GM11168 (cell line): ENCODE data around the gene PLEKHA5.

Source experiments
- in situ Hi-C: fragments of 300-500 bp; cut with MboI; formaldehyde crosslinking; loops from one replicate; pipeline ENCODE4 v1.12.0; 2022; ENCODE audit warnings: low sequenced_read_pairs; ENCODE audit not compliant: unreplicated experiment

The PLEKHA5 gene

GRCh38 chr12:19245666-19246065 lies 116.1 kb downstream of the PLEKHA5 start:
- in situ Hi-C loops = no loop called here

- in situ Hi-C loops = no loop called here
Measured at GRCh38 chr12:19246933-19247332, 117.4 kb downstream of the PLEKHA5 start.

GRCh38 chr12:19248929-19249602 lies 119.5 kb downstream of the PLEKHA5 start:
- in situ Hi-C loops = no loop called here

- in situ Hi-C loops = no loop called here
Measured at GRCh38 chr12:19251481-19252132, 122.1 kb downstream of the PLEKHA5 start.

- in situ Hi-C loops = no loop called here
Measured at GRCh38 chr12:19260135-19260534, 130.6 kb downstream of the PLEKHA5 start.

- in situ Hi-C loops = no loop called here
Measured at GRCh38 chr12:19261773-19262172, 132.2 kb downstream of the PLEKHA5 start.

- in situ Hi-C loops = no loop called here
Measured at GRCh38 chr12:19263672-19264071, 134.1 kb downstream of the PLEKHA5 start.

GRCh38 chr12:19273482-19274330 lies 144.2 kb downstream of the PLEKHA5 start:
- in situ Hi-C loops = no loop called here

GRCh38 chr12:19276767-19277166 lies 147.2 kb downstream of the PLEKHA5 start:
- in situ Hi-C loops = no loop called here

- in situ Hi-C loops = no loop called here
Measured at GRCh38 chr12:19277711-19278110, 148.2 kb downstream of the PLEKHA5 start.

GRCh38 chr12:19278407-19278806 lies 148.9 kb downstream of the PLEKHA5 start:
- in situ Hi-C loops = no loop called here

- in situ Hi-C loops = no loop called here
Measured at GRCh38 chr12:19282133-19282699, 152.7 kb downstream of the PLEKHA5 start.

GRCh38 chr12:19284658-19285057 lies 155.1 kb downstream of the PLEKHA5 start:
- in situ Hi-C loops = no loop called here

GRCh38 chr12:19285793-19286448 lies 156.4 kb downstream of the PLEKHA5 start:
- in situ Hi-C loops = no loop called here

GRCh38 chr12:19287302-19287701 lies 157.8 kb downstream of the PLEKHA5 start:
- in situ Hi-C loops = no loop called here

- in situ Hi-C loops = no loop called here
Measured at GRCh38 chr12:19288161-19288560, 158.6 kb downstream of the PLEKHA5 start.

- in situ Hi-C loops = no loop called here
Measured at GRCh38 chr12:19288603-19289244, 159.2 kb downstream of the PLEKHA5 start.

- in situ Hi-C loops = no loop called here
Measured at GRCh38 chr12:19298836-19299605, 169.5 kb downstream of the PLEKHA5 start.

- in situ Hi-C loops = no loop called here
Measured at GRCh38 chr12:19299765-19300164, 170.2 kb downstream of the PLEKHA5 start.
